ENCODE measurements around the gene MACIR.

DNA sequence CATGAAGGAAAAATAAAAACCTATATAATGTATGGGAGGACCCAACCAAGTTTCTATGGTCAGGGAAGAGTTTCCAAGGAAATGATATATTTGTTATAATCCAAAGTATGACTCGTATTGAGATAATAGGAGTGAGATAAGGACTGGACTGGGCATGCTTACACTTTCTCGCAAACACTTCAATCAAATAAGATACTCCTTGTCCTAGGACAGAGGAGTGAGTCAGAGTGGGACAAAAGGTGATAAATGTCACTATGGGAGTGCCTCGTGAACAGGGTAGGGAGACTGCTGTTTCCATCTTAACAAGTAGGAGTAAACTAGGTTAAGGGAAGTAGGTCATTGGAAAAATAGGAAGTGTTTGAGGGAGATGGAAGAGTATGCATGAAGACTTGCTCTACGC, 47.2 kb downstream of the MACIR start:
- TF ChIP-seq SP1 (IDR thresholded peaks at IDR 0.05), result no peak
- TF ChIP-seq, protein P1, sequence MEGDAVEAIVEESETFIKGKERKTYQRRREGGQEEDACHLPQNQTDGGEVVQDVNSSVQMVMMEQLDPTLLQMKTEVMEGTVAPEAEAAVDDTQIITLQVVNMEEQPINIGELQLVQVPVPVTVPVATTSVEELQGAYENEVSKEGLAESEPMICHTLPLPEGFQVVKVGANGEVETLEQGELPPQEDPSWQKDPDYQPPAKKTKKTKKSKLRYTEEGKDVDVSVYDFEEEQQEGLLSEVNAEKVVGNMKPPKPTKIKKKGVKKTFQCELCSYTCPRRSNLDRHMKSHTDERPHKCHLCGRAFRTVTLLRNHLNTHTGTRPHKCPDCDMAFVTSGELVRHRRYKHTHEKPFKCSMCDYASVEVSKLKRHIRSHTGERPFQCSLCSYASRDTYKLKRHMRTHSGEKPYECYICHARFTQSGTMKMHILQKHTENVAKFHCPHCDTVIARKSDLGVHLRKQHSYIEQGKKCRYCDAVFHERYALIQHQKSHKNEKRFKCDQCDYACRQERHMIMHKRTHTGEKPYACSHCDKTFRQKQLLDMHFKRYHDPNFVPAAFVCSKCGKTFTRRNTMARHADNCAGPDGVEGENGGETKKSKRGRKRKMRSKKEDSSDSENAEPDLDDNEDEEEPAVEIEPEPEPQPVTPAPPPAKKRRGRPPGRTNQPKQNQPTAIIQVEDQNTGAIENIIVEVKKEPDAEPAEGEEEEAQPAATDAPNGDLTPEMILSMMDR (IDR thresholded peaks at IDR 0.05; ENCODE audit: low read depth, low read length, missing input control), result no peak
- TF ChIP-seq, protein P2, sequence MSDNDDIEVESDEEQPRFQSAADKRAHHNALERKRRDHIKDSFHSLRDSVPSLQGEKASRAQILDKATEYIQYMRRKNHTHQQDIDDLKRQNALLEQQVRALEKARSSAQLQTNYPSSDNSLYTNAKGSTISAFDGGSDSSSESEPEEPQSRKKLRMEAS (IDR thresholded peaks at IDR 0.05), result no peak
- TF ChIP-seq YY1 (IDR thresholded peaks at IDR 0.05), result no peak
- TF ChIP-seq TAF1 (conservative IDR thresholded peaks at IDR 0.05), result no peak
- no peak for TF ChIP-seq NR2F2 (IDR thresholded peaks at IDR 0.05)
- TF ChIP-seq, protein P3, sequence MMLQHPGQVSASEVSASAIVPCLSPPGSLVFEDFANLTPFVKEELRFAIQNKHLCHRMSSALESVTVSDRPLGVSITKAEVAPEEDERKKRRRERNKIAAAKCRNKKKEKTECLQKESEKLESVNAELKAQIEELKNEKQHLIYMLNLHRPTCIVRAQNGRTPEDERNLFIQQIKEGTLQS (IDR thresholded peaks at IDR 0.05), result no peak
- TF ChIP-seq EGR1 (IDR thresholded peaks at IDR 0.05; ENCODE audit: low read depth in 2 of 2), result no peak
- TF ChIP-seq, protein P4, sequence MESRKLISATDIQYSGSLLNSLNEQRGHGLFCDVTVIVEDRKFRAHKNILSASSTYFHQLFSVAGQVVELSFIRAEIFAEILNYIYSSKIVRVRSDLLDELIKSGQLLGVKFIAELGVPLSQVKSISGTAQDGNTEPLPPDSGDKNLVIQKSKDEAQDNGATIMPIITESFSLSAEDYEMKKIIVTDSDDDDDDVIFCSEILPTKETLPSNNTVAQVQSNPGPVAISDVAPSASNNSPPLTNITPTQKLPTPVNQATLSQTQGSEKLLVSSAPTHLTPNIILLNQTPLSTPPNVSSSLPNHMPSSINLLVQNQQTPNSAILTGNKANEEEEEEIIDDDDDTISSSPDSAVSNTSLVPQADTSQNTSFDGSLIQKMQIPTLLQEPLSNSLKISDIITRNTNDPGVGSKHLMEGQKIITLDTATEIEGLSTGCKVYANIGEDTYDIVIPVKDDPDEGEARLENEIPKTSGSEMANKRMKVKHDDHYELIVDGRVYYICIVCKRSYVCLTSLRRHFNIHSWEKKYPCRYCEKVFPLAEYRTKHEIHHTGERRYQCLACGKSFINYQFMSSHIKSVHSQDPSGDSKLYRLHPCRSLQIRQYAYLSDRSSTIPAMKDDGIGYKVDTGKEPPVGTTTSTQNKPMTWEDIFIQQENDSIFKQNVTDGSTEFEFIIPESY (IDR thresholded peaks at IDR 0.05), result no peak
- no peak for TF ChIP-seq GABPA (IDR thresholded peaks at IDR 0.05 in 1 of 2, conservative IDR thresholded peaks at IDR 0.05 in 1 of 2)
- no peak for TF ChIP-seq RAD21 (IDR thresholded peaks at IDR 0.05)
- TF ChIP-seq, protein P5, sequence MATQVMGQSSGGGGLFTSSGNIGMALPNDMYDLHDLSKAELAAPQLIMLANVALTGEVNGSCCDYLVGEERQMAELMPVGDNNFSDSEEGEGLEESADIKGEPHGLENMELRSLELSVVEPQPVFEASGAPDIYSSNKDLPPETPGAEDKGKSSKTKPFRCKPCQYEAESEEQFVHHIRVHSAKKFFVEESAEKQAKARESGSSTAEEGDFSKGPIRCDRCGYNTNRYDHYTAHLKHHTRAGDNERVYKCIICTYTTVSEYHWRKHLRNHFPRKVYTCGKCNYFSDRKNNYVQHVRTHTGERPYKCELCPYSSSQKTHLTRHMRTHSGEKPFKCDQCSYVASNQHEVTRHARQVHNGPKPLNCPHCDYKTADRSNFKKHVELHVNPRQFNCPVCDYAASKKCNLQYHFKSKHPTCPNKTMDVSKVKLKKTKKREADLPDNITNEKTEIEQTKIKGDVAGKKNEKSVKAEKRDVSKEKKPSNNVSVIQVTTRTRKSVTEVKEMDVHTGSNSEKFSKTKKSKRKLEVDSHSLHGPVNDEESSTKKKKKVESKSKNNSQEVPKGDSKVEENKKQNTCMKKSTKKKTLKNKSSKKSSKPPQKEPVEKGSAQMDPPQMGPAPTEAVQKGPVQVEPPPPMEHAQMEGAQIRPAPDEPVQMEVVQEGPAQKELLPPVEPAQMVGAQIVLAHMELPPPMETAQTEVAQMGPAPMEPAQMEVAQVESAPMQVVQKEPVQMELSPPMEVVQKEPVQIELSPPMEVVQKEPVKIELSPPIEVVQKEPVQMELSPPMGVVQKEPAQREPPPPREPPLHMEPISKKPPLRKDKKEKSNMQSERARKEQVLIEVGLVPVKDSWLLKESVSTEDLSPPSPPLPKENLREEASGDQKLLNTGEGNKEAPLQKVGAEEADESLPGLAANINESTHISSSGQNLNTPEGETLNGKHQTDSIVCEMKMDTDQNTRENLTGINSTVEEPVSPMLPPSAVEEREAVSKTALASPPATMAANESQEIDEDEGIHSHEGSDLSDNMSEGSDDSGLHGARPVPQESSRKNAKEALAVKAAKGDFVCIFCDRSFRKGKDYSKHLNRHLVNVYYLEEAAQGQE (IDR thresholded peaks at IDR 0.05), result no peak
- TF ChIP-seq HNF4G (IDR thresholded peaks at IDR 0.05), result no peak
- no peak for TF ChIP-seq JUND (IDR thresholded peaks at IDR 0.05)

Measured in liver (tissue), 3 donors.